OCI-LY1 (cell line): ENCODE data around the gene PDK4.

ENCODE experiments used
- EZH2 ChIP-seq: fragments of 200-600 bp; sonication (generic), shearing (Covaris generic); IDR thresholded peaks from 2 replicates; pipeline ENCODE4 v1.8.0; 2017; ENCODE audit warnings: borderline replicate concordance, mixed run types, mild to moderate bottlenecking, antibody characterized with exemption, low read length, moderate library complexity, mixed read lengths
- TF ChIP-seq, protein P1 (sequence below): fragments of 200-600 bp; sonication (generic), shearing (Covaris generic); IDR thresholded peaks from 2 replicates; pipeline ENCODE4 v1.5.1; 2017; ENCODE audit warnings: mild to moderate bottlenecking, antibody characterized with exemption, low read length, moderate library complexity, mixed read lengths

DNA sequence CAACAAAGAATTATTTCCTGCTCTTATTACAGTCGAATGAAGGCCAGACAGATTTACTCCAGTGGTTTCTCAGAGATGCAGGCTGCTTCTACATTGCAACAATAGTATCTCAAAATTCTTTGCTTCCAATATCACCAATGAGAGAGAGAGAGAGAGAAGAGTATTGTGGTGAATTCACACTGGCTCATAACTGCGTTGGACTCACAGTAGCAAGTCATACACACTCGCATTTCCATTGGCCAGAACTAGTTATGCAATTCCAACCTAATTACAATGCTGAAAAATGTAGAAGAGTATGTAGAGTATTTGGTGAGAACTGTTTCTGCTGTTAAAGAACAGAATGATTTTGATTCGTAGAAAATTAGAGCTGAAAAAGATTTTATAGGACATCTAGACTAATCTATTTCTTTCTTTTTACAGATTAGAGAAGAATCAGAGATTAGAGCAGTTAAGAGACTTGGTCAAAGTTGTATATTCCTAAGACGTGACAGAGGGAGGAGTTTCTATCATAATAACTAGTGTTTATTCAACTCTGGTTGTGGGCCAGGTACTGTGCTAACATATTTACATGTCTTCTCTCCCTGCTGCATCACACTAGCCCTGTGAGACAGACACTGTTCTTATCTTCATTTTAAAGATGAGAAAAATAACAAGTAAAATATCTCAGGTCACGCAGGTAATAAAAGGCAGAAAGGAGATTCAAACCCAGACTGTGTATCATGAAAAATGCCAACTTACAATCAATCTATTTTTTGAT, 34.6 kb upstream of the PDK4 start:
- TF ChIP-seq, protein P1, sequence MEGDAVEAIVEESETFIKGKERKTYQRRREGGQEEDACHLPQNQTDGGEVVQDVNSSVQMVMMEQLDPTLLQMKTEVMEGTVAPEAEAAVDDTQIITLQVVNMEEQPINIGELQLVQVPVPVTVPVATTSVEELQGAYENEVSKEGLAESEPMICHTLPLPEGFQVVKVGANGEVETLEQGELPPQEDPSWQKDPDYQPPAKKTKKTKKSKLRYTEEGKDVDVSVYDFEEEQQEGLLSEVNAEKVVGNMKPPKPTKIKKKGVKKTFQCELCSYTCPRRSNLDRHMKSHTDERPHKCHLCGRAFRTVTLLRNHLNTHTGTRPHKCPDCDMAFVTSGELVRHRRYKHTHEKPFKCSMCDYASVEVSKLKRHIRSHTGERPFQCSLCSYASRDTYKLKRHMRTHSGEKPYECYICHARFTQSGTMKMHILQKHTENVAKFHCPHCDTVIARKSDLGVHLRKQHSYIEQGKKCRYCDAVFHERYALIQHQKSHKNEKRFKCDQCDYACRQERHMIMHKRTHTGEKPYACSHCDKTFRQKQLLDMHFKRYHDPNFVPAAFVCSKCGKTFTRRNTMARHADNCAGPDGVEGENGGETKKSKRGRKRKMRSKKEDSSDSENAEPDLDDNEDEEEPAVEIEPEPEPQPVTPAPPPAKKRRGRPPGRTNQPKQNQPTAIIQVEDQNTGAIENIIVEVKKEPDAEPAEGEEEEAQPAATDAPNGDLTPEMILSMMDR: no peak
- TF ChIP-seq EZH2: no peak
